ENCODE results near the gene CNBD2.

CNBD2 gene

GRCh38 chr20:35967979-35968640 lies at the start of gene CNBD2:
Gene CNBD2, plus strand, starts transcription at chr20:35968590. Its CDS starts 173 bp downstream, at chr20:35968763.
- H3K27ac ChIP-seq: no peak within 1 kb of the TSS
- no peak for TF ChIP-seq ZFX (IDR thresholded peaks at IDR 0.05; ENCODE audit: borderline replicate concordance)
- TF ChIP-seq, protein P1, sequence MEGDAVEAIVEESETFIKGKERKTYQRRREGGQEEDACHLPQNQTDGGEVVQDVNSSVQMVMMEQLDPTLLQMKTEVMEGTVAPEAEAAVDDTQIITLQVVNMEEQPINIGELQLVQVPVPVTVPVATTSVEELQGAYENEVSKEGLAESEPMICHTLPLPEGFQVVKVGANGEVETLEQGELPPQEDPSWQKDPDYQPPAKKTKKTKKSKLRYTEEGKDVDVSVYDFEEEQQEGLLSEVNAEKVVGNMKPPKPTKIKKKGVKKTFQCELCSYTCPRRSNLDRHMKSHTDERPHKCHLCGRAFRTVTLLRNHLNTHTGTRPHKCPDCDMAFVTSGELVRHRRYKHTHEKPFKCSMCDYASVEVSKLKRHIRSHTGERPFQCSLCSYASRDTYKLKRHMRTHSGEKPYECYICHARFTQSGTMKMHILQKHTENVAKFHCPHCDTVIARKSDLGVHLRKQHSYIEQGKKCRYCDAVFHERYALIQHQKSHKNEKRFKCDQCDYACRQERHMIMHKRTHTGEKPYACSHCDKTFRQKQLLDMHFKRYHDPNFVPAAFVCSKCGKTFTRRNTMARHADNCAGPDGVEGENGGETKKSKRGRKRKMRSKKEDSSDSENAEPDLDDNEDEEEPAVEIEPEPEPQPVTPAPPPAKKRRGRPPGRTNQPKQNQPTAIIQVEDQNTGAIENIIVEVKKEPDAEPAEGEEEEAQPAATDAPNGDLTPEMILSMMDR (IDR thresholded peaks at IDR 0.05): no peak

GRCh38 chr20:35920523-35920922 lies 47.9 kb upstream of the CNBD2 start:
- H3K27ac ChIP-seq: no peak overlapping the region
- TF ChIP-seq, protein P1 (IDR thresholded peaks at IDR 0.05): no peak
- no peak for TF ChIP-seq ZFX (IDR thresholded peaks at IDR 0.05; ENCODE audit: borderline replicate concordance)

GRCh38 chr20:35929301-35929700 lies 39.1 kb upstream of the CNBD2 start:
- no peak overlapping the region for H3K27ac ChIP-seq
- TF ChIP-seq ZFX (IDR thresholded peaks at IDR 0.05; ENCODE audit: borderline replicate concordance): no peak
- TF ChIP-seq, protein P1 (IDR thresholded peaks at IDR 0.05): no peak

DNA sequence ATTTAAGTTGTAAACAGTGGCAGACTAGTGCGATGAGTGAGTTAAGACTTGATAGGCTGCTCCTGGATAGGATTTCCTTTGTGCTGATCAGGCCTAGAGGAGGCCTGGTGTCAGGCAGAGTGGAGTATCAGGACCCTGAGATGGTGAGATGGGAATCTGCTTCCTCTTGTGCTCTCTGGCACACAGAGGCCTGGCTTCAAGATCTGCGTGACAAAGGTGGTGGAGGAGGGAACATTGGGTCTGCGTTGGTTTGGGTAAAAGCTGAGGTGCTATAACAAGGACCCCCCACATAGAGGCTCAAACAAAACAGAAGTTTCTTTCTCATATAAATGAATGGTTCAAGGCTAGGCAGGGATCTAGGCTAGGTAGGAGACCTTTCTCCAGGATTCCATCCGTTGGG lies 34.3 kb upstream of the CNBD2 start:
- no peak overlapping the region for H3K27ac ChIP-seq
- no peak for TF ChIP-seq ZFX (IDR thresholded peaks at IDR 0.05; ENCODE audit: borderline replicate concordance)
- TF ChIP-seq, protein P1 (IDR thresholded peaks at IDR 0.05): no peak

- no peak overlapping the region for H3K27ac ChIP-seq
- TF ChIP-seq ZFX (IDR thresholded peaks at IDR 0.05; ENCODE audit: borderline replicate concordance): no peak
- TF ChIP-seq, protein P1 (IDR thresholded peaks at IDR 0.05): no peak
These were observed 29.1 kb upstream of the CNBD2 start for GRCh38 chr20:35939264-35939663.

DNA sequence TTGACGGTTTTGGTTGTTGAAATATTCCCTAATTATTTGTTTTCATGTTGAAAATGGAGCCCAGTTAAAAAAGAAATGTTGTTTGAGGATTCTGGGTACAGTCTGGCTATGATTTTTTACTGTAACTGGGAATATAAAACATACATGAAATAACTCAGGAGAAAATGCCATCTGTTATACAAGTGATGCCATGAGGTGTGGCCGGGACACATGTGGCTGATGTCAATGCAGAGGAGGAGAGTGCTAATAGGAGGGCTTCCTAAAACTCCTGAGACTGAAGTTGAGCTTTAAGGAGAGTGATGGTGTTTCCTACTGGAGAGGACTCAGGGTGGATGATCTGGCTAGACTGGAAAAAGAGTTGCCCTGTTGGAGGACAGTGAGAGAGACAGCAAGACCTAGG lies 26.8 kb upstream of the CNBD2 start:
- no peak overlapping the region for H3K27ac ChIP-seq
- TF ChIP-seq, protein P1 (IDR thresholded peaks at IDR 0.05): no peak
- no peak for TF ChIP-seq ZFX (IDR thresholded peaks at IDR 0.05; ENCODE audit: borderline replicate concordance)

DNA sequence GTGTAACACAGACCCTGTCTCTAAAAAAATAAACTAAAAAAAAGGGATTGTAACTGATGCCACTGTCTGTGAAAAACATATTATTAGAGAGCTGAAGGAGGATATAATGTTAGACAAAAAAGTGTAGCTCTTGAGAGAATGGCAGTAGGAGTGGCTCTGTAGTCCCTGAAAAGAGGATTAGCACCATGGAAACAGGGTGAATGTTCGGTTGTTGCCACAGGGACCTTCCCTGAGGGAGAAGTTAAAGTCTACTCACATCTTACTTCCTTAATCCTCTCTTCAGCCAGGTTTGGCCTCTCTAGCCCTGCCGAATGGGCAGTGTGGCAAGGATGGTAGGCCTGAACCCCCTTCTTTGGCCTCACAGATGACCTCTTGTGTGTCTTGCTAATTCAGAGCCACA lies 26.1 kb upstream of the CNBD2 start:
- TF ChIP-seq, protein P1 (IDR thresholded peaks at IDR 0.05): no peak
- TF ChIP-seq ZFX (IDR thresholded peaks at IDR 0.05; ENCODE audit: borderline replicate concordance): no peak
- H3K27ac ChIP-seq: no peak overlapping the region
